HCT116 (cell line): ENCODE measurements around the gene TMEM266.

Experiments
- EZH2 ChIP-seq: fragments of 200-600 bp; sonication (generic); IDR thresholded peaks from 2 replicates; pipeline ENCODE4 v1.6.1; 2017; ENCODE audit warnings: antibody characterized with exemption, mixed run types
- ZNF274 ChIP-seq: fragments of 200-500 bp; sonication (Bioruptor generic); IDR thresholded peaks from 2 replicates; pipeline ENCODE4 v1.6.1; 2014; ENCODE audit warnings: mild to moderate bottlenecking, low read depth, low read length, inconsistent platforms
- TF ChIP-seq, protein P1 (sequence below): IDR thresholded peaks from 2 replicates; pipeline ENCODE4 v1.6.1; 2012; ENCODE audit warnings: low read depth
- TF ChIP-seq, protein P2 (sequence below): IDR thresholded peaks from 2 replicates; pipeline ENCODE4 v1.6.1; 2011; ENCODE audit warnings: mild to moderate bottlenecking, low read length, moderate library complexity; ENCODE audit not compliant: insufficient replicate concordance; ENCODE audit errors: extremely low read depth
- TF ChIP-seq, protein P3 (sequence below), 3 experiments: fragments of 200-600 bp in 1 of 3; sonication (generic) in 1 of 3; IDR thresholded peaks in 2 of 3; conservative IDR thresholded peaks in 1 of 3; 2 replicates each; pipeline ENCODE4 v1.5.1; 2012 to 2017; ENCODE audit warnings: low read depth in 2 of 3, low read length in 2 of 3, antibody characterized with exemption in 1 of 3, borderline replicate concordance in 1 of 3, control low read depth in 1 of 3, mild to moderate bottlenecking in 1 of 3, mixed read lengths in 1 of 3, mixed run types in 1 of 3, moderate library complexity in 1 of 3; ENCODE audit not compliant: insufficient read depth in 1 of 3

DNA sequence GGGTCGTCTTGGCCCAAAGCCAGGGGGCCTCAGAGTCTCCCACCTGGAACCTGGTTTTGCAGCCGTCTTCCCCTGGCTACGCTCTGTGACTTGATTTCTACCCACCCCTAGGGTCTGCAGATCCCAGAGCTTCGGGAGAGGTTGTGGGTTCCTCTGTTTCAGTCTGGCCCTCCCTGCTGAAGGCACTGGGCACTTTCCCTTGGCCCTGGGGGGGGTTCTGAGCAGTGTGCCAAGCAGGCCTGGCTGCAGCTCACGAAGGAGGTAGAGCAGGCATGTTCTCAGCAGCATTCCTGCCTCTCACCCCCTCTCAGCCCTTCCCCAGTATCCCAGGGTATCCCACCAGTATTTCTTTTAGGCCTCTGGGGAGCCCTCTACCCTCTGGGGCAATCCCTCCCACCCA is 99.0 kb downstream of the TMEM266 start:
- TF ChIP-seq, protein P1, sequence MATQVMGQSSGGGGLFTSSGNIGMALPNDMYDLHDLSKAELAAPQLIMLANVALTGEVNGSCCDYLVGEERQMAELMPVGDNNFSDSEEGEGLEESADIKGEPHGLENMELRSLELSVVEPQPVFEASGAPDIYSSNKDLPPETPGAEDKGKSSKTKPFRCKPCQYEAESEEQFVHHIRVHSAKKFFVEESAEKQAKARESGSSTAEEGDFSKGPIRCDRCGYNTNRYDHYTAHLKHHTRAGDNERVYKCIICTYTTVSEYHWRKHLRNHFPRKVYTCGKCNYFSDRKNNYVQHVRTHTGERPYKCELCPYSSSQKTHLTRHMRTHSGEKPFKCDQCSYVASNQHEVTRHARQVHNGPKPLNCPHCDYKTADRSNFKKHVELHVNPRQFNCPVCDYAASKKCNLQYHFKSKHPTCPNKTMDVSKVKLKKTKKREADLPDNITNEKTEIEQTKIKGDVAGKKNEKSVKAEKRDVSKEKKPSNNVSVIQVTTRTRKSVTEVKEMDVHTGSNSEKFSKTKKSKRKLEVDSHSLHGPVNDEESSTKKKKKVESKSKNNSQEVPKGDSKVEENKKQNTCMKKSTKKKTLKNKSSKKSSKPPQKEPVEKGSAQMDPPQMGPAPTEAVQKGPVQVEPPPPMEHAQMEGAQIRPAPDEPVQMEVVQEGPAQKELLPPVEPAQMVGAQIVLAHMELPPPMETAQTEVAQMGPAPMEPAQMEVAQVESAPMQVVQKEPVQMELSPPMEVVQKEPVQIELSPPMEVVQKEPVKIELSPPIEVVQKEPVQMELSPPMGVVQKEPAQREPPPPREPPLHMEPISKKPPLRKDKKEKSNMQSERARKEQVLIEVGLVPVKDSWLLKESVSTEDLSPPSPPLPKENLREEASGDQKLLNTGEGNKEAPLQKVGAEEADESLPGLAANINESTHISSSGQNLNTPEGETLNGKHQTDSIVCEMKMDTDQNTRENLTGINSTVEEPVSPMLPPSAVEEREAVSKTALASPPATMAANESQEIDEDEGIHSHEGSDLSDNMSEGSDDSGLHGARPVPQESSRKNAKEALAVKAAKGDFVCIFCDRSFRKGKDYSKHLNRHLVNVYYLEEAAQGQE, result no peak
- TF ChIP-seq, protein P2, sequence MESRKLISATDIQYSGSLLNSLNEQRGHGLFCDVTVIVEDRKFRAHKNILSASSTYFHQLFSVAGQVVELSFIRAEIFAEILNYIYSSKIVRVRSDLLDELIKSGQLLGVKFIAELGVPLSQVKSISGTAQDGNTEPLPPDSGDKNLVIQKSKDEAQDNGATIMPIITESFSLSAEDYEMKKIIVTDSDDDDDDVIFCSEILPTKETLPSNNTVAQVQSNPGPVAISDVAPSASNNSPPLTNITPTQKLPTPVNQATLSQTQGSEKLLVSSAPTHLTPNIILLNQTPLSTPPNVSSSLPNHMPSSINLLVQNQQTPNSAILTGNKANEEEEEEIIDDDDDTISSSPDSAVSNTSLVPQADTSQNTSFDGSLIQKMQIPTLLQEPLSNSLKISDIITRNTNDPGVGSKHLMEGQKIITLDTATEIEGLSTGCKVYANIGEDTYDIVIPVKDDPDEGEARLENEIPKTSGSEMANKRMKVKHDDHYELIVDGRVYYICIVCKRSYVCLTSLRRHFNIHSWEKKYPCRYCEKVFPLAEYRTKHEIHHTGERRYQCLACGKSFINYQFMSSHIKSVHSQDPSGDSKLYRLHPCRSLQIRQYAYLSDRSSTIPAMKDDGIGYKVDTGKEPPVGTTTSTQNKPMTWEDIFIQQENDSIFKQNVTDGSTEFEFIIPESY, result no peak
- TF ChIP-seq EZH2 (no peak), ZNF274 (no peak)
- TF ChIP-seq, protein P3, sequence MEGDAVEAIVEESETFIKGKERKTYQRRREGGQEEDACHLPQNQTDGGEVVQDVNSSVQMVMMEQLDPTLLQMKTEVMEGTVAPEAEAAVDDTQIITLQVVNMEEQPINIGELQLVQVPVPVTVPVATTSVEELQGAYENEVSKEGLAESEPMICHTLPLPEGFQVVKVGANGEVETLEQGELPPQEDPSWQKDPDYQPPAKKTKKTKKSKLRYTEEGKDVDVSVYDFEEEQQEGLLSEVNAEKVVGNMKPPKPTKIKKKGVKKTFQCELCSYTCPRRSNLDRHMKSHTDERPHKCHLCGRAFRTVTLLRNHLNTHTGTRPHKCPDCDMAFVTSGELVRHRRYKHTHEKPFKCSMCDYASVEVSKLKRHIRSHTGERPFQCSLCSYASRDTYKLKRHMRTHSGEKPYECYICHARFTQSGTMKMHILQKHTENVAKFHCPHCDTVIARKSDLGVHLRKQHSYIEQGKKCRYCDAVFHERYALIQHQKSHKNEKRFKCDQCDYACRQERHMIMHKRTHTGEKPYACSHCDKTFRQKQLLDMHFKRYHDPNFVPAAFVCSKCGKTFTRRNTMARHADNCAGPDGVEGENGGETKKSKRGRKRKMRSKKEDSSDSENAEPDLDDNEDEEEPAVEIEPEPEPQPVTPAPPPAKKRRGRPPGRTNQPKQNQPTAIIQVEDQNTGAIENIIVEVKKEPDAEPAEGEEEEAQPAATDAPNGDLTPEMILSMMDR (IDR thresholded peaks at IDR 0.05 in 2 of 3, conservative IDR thresholded peaks at IDR 0.05 in 1 of 3; ENCODE audit: borderline replicate concordance in 1 of 3, insufficient read depth in 1 of 3, low read depth in 2 of 3, low read length in 2 of 3), result no peak
